ENCODE measurements around the gene GAB2. TPM values are rescaled to one million over a fixed set of nuclear protein-coding genes. Genes with fewer than 3 reads are reported as not detected.

GAB2 gene
- total RNA-seq, 4 donors from 2014 or later, result 18.0 to 42.4 (median 26.0) TPM

DNA sequence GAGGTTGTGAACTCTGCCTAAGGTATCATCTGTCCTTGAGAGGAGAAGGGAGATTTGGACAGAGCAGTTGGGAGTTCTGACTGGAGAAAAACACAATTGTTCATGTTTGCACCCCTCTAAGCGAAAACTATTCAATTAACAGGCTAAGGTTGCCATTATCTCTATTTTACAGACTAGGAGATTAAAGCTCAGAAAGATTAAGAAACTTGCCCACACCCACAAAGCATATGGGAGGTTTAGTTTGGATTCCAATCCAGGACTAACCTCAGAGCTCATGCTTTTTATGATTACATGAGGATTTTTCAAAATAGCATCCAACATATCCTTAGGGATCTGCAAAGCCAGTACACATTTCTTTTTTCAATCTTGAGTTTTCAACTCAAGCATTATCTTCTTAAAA, 22.0 kb downstream of the GAB2 start:
- Histone ChIP-seq H3K4me1 (peaks cover 6 to 20% (median 14%) of the 10 kb centered on the region in 4 donors), H3K9me3 (no peaks in the 10 kb centered on the region), H3K4me3 (no peak overlapping the region), H3K27ac (replicated peaks in 1 of 4) (no peak overlapping the region), H3K27me3 (no peaks in the 10 kb centered on the region), H3K36me3 (no peaks in the 10 kb centered on the region)
- no peak for DNase-seq (ENCODE audit: extremely low spot score)
- intact Hi-C loops (cut with DNase I), result no loop called here
- no peak for TF ChIP-seq CTCF (IDR thresholded peaks at IDR 0.05)
- TF ChIP-seq POLR2AphosphoS5 (IDR thresholded peaks at IDR 0.05), result no peak
- no peak for TF ChIP-seq POLR2A (IDR thresholded peaks at IDR 0.05; ENCODE audit: low read depth)
- no peak for TF ChIP-seq EP300 (IDR thresholded peaks at IDR 0.05)
- WGBS, result 100% methylated on average over 1 of the region's 1 CpG

GRCh38 chr11:78392854-78393253, 24.8 kb downstream of the GAB2 start:
- Histone ChIP-seq H3K4me3 (no peak overlapping the region), H3K27ac (replicated peaks in 1 of 4) (no peak overlapping the region), H3K9me3 (no peaks in the 10 kb centered on the region), H3K27me3 (no peaks in the 10 kb centered on the region), H3K4me1 (peaks cover 0 to 9% (median 9%) of the 10 kb centered on the region in 4 donors), H3K36me3 (no peaks in the 10 kb centered on the region)
- TF ChIP-seq EP300 (IDR thresholded peaks at IDR 0.05) (no peak), CTCF (IDR thresholded peaks at IDR 0.05) (no peak), POLR2A (IDR thresholded peaks at IDR 0.05; ENCODE audit: low read depth) (no peak), POLR2AphosphoS5 (IDR thresholded peaks at IDR 0.05) (no peak)
- intact Hi-C loops (cut with DNase I), result no loop called here
- DNase-seq (ENCODE audit: extremely low spot score), result no peak
- 73% methylated on average over 2 of the region's 2 CpGs for WGBS

DNA sequence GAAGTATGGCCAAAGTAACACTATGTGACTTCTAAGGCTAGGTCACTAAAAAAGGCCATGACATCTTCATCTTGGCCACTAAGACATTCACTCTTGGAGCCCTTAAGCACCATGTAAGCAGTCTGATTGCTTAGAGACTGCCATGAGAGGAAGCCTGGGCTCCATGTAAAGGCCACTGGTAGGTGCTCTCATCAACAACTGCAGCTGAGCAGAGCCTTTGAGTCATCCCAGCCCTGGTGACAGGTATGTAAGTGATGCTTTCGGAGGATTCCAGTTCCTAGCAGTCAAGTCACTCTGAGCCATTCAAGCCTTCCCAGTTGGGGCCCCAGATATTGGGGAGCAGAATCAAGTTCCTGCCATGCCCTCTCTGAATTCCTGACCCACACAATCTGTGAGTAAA, 26.2 kb downstream of the GAB2 start:
- intact Hi-C loops (cut with DNase I), result no loop called here
- DNase-seq (ENCODE audit: extremely low spot score), result no peak
- Histone ChIP-seq H3K4me1 (peaks cover 0 to 19% (median 12%) of the 10 kb centered on the region in 4 donors), H3K36me3 (no peaks in the 10 kb centered on the region), H3K4me3 (no peak overlapping the region), H3K27me3 (no peaks in the 10 kb centered on the region), H3K27ac (replicated peaks in 1 of 4) (no peak overlapping the region), H3K9me3 (no peaks in the 10 kb centered on the region)
- TF ChIP-seq CTCF (IDR thresholded peaks at IDR 0.05) (no peak), POLR2A (IDR thresholded peaks at IDR 0.05; ENCODE audit: low read depth) (no peak), POLR2AphosphoS5 (IDR thresholded peaks at IDR 0.05) (no peak), EP300 (IDR thresholded peaks at IDR 0.05) (no peak)
- 100% methylated on average over 1 of the region's 1 CpG for WGBS

- WGBS, result 73% methylated on average over 5 of the region's 5 CpGs
- no peak overlapping the region for H3K27ac ChIP-seq (replicated peaks in 1 of 4)
Measured at GRCh38 chr11:78390809-78391208, 26.8 kb downstream of the GAB2 start.

More at GRCh38 chr11:78390809-78391208, 26.8 kb downstream of the GAB2 start:
- H3K4me3 ChIP-seq, result no peak overlapping the region
- H3K9me3 ChIP-seq, result peaks cover 0 to 3% (median 0%) of the 10 kb centered on the region in 4 donors
- TF ChIP-seq POLR2AphosphoS5 (IDR thresholded peaks at IDR 0.05) (no peak), EP300 (IDR thresholded peaks at IDR 0.05) (no peak), CTCF (IDR thresholded peaks at IDR 0.05) (no peak), POLR2A (IDR thresholded peaks at IDR 0.05; ENCODE audit: low read depth) (no peak)
- no peaks in the 10 kb centered on the region for H3K27me3 ChIP-seq
- peaks cover 0 to 22% (median 12%) of the 10 kb centered on the region in 4 donors for H3K4me1 ChIP-seq
- no peak for DNase-seq (ENCODE audit: extremely low spot score)
- intact Hi-C loops (cut with DNase I), result no loop called here
- H3K36me3 ChIP-seq, result no peaks in the 10 kb centered on the region
